HK-2 (cell line): ENCODE results near the gene CHD5.

Experiments used
- DNase-seq: peaks from one replicate; pipeline ENCODE4 v3.0.0-alpha.2; 2018; ENCODE audit not compliant: unreplicated experiment

Gene CHD5

GRCh38 chr1:6174621-6175410 lies 5.3 kb downstream of the CHD5 start:
- no peak for DNase-seq

GRCh38 chr1:6172549-6172948 lies 7.6 kb downstream of the CHD5 start:
- no peak for DNase-seq

GRCh38 chr1:6171548-6172124 lies 8.5 kb downstream of the CHD5 start:
- DNase-seq: no peak

- DNase-seq: no peak
These were observed 9.3 kb downstream of the CHD5 start for GRCh38 chr1:6170742-6171201.

GRCh38 chr1:6170116-6170741 lies 9.9 kb downstream of the CHD5 start:
- no peak for DNase-seq

GRCh38 chr1:6168947-6169586 lies 11.1 kb downstream of the CHD5 start:
- DNase-seq: no peak

- DNase-seq: no peak
These were observed 12.5 kb downstream of the CHD5 start for GRCh38 chr1:6167391-6168303.

GRCh38 chr1:6166655-6167390 lies 13.3 kb downstream of the CHD5 start:
- DNase-seq: no peak

- no peak for DNase-seq
These were observed 13.9 kb downstream of the CHD5 start for GRCh38 chr1:6166221-6166620.

GRCh38 chr1:6165441-6165985 lies 14.6 kb downstream of the CHD5 start:
- no peak for DNase-seq

- DNase-seq: no peak
These were observed 15.1 kb downstream of the CHD5 start for GRCh38 chr1:6165027-6165426.

- DNase-seq: no peak
These were observed 16.0 kb downstream of the CHD5 start for GRCh38 chr1:6163973-6164617.

GRCh38 chr1:6163191-6163972 lies 16.7 kb downstream of the CHD5 start:
- DNase-seq: no peak

GRCh38 chr1:6162773-6163172 lies 17.3 kb downstream of the CHD5 start:
- no peak for DNase-seq

- no peak for DNase-seq
These were observed 17.8 kb downstream of the CHD5 start for GRCh38 chr1:6162341-6162740.

GRCh38 chr1:6158181-6158580 lies 21.9 kb downstream of the CHD5 start:
- DNase-seq: no peak

GRCh38 chr1:6157528-6158174 lies 22.5 kb downstream of the CHD5 start:
- DNase-seq: peak; percentile 80

- peak; percentile 32 for DNase-seq
These were observed 23.0 kb downstream of the CHD5 start for GRCh38 chr1:6157132-6157527.
